Measurements from ENCODE around the gene SCARB1.
A peak's percentile ranks its signal among the peaks of the same experiment; 100 is the strongest.

DNA sequence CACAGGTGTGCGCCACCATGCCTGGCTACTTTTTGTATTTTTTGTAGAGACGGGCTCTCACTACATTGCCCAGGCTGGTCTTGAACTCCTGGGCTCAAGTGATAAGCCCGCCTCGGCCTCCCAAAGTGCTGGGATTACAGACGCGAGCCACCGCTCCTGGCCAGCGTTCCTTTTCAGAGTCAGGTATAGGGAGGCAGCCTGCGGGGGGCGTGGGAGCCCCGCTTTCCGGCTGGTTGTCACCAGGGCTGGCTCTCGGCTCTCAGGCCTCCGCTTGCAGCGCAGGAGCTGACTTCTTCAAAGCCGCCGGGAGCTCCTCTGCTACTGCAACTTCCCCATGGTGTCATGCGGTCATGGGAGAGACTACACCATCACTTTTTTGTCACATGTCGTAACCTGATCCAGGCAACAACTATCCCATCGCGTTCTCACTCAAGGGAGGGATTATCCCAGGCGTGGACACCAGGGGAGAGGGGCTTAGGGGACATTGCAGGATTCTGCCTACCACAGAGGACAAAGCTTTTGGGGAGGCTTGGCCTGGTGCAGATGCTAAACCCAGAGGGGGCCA, 129.4 kb downstream of the SCARB1 start:
- 0 out of 2 replicates have a peak, but pooled peaks have one; percentile 8 for TF ChIP-seq CTCF (tag by site-specific recombination; IDR thresholded peaks at IDR 0.05)
- TF ChIP-seq, protein P1, sequence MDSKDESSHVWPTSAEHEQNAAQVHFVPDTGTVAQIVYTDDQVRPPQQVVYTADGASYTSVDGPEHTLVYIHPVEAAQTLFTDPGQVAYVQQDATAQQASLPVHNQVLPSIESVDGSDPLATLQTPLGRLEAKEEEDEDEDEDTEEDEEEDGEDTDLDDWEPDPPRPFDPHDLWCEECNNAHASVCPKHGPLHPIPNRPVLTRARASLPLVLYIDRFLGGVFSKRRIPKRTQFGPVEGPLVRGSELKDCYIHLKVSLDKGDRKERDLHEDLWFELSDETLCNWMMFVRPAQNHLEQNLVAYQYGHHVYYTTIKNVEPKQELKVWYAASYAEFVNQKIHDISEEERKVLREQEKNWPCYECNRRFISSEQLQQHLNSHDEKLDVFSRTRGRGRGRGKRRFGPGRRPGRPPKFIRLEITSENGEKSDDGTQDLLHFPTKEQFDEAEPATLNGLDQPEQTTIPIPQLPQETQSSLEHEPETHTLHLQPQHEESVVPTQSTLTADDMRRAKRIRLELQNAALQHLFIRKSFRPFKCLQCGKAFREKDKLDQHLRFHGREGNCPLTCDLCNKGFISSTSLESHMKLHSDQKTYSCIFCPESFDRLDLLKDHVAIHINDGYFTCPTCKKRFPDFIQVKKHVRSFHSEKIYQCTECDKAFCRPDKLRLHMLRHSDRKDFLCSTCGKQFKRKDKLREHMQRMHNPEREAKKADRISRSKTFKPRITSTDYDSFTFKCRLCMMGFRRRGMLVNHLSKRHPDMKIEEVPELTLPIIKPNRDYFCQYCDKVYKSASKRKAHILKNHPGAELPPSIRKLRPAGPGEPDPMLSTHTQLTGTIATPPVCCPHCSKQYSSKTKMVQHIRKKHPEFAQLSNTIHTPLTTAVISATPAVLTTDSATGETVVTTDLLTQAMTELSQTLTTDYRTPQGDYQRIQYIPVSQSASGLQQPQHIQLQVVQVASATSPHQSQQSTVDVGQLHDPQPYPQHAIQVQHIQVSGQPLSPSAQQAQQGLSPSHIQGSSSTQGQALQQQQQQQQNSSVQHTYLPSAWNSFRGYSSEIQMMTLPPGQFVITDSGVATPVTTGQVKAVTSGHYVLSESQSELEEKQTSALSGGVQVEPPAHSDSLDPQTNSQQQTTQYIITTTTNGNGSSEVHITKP (tag by site-specific recombination; IDR thresholded peaks at IDR 0.05): peak; percentile 43; the same call in 1 of the 2 replicates
- no peak for TF ChIP-seq ZNF202 (tag by site-specific recombination; IDR thresholded peaks at IDR 0.05; ENCODE audit: borderline replicate concordance)
- no peak for TF ChIP-seq BCL11A (tag by site-specific recombination; IDR thresholded peaks at IDR 0.05; ENCODE audit: low read depth)
- TF ChIP-seq ZFP37 (tag by site-specific recombination; IDR thresholded peaks at IDR 0.05): no peak
- 0 out of 2 replicates have a peak, but pooled peaks have one; percentile 32 for TF ChIP-seq PRDM1 (tag by site-specific recombination; IDR thresholded peaks at IDR 0.05)
- no peak for TF ChIP-seq ZNF449 (tag by site-specific recombination; IDR thresholded peaks at IDR 0.05)
